Measurements from ENCODE around the gene ADAT2.

ADAT2 gene

GRCh38 chr6:143441680-143442545 is 8.6 kb downstream of the ADAT2 start:
- DNase-seq (ENCODE audit: low read depth in 2 of 2): no peak

GRCh38 chr6:143441010-143441409 is 9.5 kb downstream of the ADAT2 start:
- no peak for DNase-seq (ENCODE audit: low read depth in 2 of 2)

GRCh38 chr6:143432588-143432987 is 17.9 kb downstream of the ADAT2 start:
- DNase-seq (ENCODE audit: low read depth in 2 of 2): no peak

- DNase-seq (ENCODE audit: low read depth in 2 of 2): no peak
Observed at GRCh38 chr6:143431226-143431625, 19.3 kb downstream of the ADAT2 start.

GRCh38 chr6:143429970-143430369 is 20.5 kb downstream of the ADAT2 start:
- DNase-seq (ENCODE audit: low read depth in 2 of 2): no peak

GRCh38 chr6:143427109-143427817 is 23.2 kb downstream of the ADAT2 start:
- DNase-seq (ENCODE audit: low read depth in 2 of 2): peak; percentile 48 to 50

- no peak for DNase-seq (ENCODE audit: low read depth in 2 of 2)
Observed at GRCh38 chr6:143426026-143426425, 24.5 kb downstream of the ADAT2 start.

- DNase-seq (ENCODE audit: low read depth in 2 of 2): no peak
Observed at GRCh38 chr6:143419526-143419925, 31.0 kb downstream of the ADAT2 start.

- no peak for DNase-seq (ENCODE audit: low read depth in 2 of 2)
Observed at GRCh38 chr6:143414769-143415168, 35.7 kb downstream of the ADAT2 start.

- no peak for DNase-seq (ENCODE audit: low read depth in 2 of 2)
Observed at GRCh38 chr6:143410859-143411270, 39.6 kb downstream of the ADAT2 start.

GRCh38 chr6:143408787-143409162 is 41.7 kb downstream of the ADAT2 start:
- no peak for DNase-seq (ENCODE audit: low read depth in 2 of 2)

GRCh38 chr6:143408151-143408786 is 42.2 kb downstream of the ADAT2 start:
- DNase-seq (ENCODE audit: low read depth in 2 of 2): no peak

GRCh38 chr6:143406673-143407072 is 43.8 kb downstream of the ADAT2 start:
- no peak for DNase-seq (ENCODE audit: low read depth in 2 of 2)

- no peak for DNase-seq (ENCODE audit: low read depth in 2 of 2)
Observed at GRCh38 chr6:143405373-143406154, 44.9 kb downstream of the ADAT2 start.

- no peak for DNase-seq (ENCODE audit: low read depth in 2 of 2)
Observed at GRCh38 chr6:143402721-143403336, 47.7 kb downstream of the ADAT2 start.

GRCh38 chr6:143401636-143402370 is 48.7 kb downstream of the ADAT2 start:
- DNase-seq (ENCODE audit: low read depth in 2 of 2): no peak

GRCh38 chr6:143401068-143401446 is 49.4 kb downstream of the ADAT2 start:
- no peak for DNase-seq (ENCODE audit: low read depth in 2 of 2)

GRCh38 chr6:143400258-143401067 is 50.0 kb downstream of the ADAT2 start:
- no peak for DNase-seq (ENCODE audit: low read depth in 2 of 2)

- DNase-seq (ENCODE audit: low read depth in 2 of 2): no peak
Observed at GRCh38 chr6:143399775-143400174, 50.7 kb downstream of the ADAT2 start.

GRCh38 chr6:143399176-143399575 is 51.3 kb downstream of the ADAT2 start:
- DNase-seq (ENCODE audit: low read depth in 2 of 2): no peak
